PC-9 (cell line): Measurements from ENCODE around the gene MYBBP1A.

ENCODE experiments used
- CTCF ChIP-seq: fragments of 200-600 bp; sonication (generic); conservative IDR thresholded peaks from 2 replicates; pipeline ENCODE4 v1.6.1; 2017; ENCODE audit warnings: mixed run types, antibody characterized with exemption, mild to moderate bottlenecking, moderate library complexity
- EZH2 ChIP-seq: fragments of 200-600 bp; sonication (generic); IDR thresholded peaks from 2 replicates; pipeline ENCODE4 v1.8.0; 2017; ENCODE audit warnings: antibody characterized with exemption, low read depth

- TF ChIP-seq CTCF = no peak
- no peak for TF ChIP-seq EZH2
Measured at GRCh38 chr17:4576161-4576558, 21.0 kb upstream of the MYBBP1A start.
